GM21367 (cell line): ENCODE results near the gene NELFCD.
"Not testable (repeated sequence)": the region's sequence is repeated elsewhere in the genome, so short reads cannot be mapped to it uniquely, and the experiment has no call there.

Experiments used
- ATAC-seq: cut with Tn5 transposase; IDR thresholded peaks from one replicate; pipeline ENCODE4 v1.9.1; 2021; ENCODE audit not compliant: unreplicated experiment

Gene NELFCD

DNA sequence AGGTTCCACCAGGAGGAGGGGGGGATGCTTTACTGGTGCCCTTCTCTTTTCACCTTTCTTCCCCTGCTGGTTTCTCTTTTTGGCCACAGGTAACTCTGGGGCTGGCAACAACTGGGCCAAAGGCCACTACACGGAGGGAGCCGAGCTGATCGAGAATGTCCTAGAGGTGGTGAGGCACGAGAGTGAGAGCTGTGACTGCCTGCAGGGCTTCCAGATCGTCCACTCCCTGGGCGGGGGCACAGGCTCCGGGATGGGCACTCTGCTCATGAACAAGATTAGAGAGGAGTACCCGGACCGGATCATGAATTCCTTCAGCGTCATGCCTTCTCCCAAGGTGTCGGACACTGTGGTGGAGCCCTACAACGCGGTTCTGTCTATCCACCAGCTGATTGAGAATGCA is 42.6 kb downstream of the NELFCD start:
- ATAC-seq, result no peak

DNA sequence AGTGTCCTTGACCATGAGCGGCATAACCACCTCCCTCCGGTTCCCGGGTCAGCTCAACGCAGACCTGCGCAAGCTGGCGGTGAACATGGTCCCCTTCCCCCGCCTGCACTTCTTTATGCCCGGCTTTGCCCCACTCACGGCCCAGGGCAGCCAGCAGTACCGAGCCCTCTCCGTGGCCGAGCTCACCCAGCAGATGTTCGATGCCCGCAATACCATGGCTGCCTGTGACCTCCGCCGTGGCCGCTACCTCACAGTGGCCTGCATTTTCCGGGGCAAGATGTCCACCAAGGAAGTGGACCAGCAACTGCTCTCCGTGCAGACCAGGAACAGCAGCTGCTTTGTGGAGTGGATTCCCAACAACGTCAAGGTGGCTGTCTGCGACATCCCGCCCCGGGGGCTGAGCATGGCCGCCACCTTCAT is 43.1 kb downstream of the NELFCD start:
- no peak for ATAC-seq

DNA sequence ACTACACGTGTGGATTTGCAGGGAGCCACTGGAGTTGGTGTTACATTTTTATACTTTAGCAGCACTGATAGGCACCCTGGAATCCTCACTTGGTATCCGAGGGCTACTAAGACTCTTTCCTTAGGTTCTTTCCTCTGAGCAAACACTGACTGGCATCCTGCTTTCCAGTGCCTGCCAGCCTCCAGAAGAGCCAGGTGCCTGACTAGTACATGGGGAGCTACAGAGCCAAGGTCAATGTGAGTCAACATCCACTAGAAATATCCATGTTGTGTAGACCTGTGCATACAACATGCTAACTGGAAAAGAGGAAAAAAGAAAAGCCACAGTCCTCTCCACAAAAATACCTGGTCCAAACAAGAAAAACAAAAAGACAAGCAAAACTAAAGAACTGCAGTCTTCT is 44.0 kb downstream of the NELFCD start:
- no peak for ATAC-seq

DNA sequence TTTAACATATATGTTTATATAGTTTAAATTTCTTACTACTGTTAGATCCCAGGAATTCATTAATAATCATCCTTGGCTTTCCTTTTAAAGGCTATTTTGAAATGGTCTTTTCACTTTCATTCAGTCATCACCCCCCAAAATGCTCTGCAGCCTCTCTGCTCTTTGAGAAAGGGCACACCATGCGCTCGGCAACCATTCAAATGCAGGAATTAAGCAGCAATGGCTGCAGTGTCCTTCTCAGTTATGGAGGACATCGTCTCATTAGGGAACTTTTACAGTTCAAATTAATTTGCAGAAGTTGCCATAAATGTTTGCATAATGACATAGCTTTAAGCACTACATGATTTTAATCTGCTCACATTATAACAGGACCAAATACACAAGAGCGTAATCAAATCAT is 44.5 kb downstream of the NELFCD start:
- ATAC-seq, result no peak

DNA sequence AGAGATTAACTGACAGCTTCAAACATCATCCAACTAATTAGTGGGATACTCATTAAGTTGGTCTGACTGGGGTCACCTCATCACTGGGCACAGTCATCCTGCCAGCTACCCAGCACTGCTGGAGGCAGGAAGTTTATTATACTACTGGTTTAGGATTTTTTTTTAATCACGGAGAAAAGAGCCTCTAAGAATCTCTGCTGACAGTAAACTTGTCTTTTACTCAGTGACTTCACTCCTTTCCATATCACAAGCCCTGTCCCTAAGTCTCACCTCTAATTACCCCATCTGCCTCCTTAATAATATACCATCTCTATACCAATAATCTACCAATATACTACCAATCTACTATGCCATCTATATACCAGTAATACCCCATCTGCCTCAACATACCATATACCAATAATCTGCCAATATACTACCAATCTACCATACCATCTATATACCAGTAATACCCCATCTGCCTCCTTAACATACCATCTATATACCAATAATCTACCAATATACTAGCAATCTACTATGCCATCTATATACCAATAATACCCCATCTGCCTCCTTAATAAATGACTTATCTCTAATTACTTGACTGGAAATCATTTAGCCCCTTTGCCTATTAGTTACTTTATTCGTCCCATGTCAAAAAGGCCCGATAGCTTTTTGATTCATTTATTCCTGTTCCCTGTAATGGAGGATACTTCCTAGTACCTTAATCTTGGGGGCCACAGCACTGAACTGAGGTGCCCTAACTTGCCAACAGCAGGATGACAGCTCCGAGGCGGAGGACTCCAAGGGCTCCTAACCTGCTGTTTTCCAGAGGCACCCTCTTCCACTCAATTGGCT is 46.1 kb downstream of the NELFCD start:
- ATAC-seq, result no peak

DNA sequence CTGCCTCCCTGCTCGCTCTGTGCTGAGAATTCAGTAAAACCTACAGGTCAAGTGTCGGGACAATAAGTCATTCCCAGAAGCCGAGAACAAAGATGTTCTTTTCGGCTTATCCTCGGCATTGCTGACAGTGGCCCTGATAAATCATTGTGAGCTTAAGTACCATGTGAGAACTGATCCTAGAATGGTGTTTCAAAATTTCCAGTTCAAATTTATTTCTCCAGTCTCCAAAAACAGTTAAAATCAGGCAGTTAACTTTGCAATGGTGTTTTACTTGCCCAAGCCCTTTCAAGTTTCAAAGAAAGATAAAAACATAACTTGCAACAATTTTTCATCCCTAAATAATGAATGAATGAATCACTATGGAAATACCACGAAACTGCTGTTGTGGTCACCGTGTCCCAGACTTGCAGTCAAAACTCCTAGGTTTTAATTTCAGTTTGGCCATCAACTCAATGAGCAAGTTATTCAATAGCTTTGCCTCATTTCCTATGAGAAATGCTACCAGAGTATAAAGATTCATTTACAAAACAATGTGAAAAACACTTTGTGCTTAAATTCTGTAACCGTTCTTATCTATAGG is 46.8 kb downstream of the NELFCD start:
- ATAC-seq, result no peak

DNA sequence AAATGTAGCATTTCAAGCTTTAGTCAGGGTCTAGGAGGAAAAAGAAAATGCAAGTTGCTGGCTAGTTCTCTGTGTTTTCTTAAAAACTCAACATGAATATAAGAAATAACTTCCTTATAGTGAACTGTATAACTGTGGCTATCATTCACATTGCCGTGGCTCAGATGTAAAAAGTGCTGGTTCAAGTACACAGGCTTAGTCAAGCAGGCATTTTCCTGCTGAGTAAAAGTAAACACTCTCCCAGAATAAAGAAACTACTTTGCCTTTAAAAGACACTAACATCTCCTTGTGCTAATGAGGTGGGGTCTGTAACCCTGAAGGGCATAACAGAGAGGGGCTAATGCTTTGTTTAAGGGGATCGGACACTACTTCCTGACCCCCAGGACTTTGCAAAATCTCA is 47.8 kb downstream of the NELFCD start:
- ATAC-seq, result no peak

DNA sequence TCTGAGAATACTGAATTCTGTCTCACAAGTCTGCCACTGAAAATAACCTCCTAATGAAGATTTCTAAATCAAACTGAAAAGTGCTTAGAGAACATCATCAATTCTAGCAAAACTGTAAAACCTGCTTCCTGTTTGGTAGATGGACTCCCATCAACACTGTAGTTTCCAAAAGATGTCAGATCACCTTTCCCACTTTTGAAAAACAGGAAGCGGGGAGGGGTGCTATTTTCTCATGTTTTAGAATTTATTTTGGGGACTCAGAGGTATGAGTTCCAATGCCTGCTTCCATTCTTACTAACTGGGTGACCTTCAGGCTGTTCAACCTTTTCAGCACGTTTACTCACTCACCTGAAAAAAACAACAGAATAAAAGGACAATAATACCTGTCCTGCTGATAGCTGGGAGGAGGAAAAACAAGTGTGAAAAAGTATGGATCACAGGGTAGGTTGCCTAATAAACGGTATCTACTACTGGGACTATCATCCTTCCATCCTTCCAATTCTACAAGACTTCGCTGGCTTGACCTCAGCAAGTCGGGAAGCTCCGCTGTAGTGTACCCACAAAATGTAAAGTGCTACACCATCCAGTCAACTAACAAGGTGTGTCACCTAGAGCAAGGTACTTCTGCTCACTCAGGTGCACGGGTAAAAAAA is 50.0 kb downstream of the NELFCD start:
- ATAC-seq, result no peak

DNA sequence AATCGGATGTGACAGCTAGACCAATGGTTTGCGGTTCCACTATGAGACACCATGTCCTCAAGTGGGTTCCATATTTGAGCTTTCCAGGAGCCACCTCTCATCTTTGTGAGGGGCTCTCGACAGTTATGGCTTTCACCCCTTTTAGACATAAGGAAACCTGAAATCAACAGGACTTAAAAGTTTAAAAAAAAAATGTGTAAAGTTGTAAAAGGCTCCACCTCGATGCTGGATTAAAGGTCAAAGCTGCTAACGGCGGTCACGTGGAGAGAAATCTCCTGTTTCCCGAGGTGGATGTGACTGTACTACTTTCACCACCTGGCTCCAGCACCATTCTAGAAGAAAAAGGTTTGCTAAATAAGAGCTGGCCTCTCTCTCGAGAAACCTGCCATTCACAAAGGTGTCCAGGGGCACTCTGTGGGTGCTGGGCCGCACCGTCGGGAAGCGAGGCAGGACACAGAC is 50.5 kb downstream of the NELFCD start:
- ATAC-seq, result no peak

DNA sequence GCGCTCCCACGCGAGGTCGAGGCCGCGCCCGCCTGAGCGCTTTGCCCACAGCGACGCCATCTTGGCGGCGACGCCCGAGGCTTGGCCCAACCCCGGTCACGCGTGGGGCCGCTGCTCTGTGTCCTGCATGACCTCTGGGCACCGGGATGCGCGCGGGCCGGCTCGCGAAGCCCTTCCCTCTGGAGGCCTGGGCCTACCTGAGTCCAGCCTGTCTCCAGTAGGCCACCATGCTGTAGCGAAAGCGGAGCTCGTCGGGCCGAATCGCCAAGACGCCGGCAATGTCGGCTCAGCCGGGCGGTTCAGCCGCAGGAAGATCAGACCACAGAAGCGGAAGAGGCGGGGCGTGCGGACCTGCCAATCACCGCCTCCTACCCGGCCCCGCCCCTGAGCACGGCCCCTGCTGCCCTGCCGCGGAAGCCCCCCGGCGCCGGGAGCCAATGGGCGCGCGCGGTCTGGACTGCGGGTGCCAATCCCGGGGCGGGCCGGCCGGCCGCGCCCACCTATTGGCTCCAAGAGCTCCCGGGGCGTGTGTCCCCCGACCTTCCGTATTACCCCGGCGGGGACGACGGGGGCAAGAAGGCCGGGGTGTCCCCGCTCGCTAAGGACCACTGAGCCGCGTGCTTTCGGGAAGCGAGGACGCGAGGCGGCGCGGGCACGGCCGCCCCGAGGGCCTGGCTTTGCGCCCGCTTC is 51.1 kb downstream of the NELFCD start, which contains the start of gene ATP5F1E:
ATP5F1E (minus strand) TSS at position 313 of the 690 bp plus-strand sequence; CDS start at position 229, 84 bp downstream.
- ATAC-seq, result peak; percentile 89

DNA sequence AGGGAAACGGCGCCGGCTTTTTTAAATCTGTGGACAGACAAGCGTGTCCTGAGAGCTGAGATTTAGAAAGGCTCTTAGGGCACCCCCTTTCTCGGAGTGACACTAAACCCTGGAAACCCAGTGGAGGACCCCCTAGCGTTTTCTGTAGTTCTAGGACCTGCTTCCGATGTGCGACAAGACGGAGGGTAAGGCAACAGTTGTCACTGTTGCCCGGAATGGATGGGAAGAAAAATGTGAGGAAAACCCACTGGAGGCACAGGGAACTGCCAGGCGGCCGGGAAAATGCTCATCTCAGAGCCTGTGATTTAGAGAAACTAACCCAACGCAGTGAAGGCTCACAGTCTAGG is 51.6 kb downstream of the NELFCD start:
- ATAC-seq, result no peak

DNA sequence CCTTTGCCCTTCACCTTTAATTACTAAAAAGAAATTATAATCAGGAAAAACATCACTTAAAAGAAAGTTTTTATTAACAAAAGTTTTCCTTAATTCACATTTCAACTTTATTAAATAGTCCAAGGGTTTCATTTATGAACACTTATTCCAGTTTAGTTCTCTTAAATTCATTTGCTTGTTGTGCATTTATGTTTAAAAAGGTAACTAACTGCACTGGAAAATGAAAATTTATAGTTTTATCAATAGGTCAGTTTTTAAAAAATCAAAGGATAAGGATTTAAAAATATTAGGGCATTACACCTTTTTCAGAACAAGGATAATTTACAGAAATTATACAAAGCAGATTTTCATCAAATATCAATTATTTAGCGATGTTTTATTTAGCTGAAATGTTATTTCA is 52.0 kb downstream of the NELFCD start:
- no peak for ATAC-seq

DNA sequence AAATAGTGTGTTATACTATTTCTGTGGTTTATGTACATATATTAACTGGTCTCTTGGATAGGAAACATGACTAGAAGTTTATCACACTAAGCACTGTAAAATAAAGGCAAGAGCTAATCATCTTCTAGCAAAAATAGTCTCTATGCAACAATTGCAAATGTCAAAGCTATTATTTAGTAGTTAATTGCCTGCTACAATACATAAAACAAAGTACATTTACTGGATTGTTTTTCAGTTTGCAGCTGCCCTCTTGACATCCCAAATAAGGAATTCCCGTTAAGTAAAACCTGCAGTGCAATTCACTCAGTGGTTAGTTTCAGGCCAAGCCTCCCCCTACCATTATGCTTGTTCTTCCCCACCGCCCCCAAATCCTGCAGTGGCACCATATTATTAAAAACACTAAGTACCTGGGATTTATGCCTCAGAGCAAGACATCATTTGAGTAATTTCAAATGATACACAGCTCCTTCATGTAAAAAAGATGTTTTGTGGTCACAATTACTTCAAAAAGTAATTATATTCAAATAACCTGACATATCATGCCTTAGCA is 52.6 kb downstream of the NELFCD start:
- no peak for ATAC-seq

DNA sequence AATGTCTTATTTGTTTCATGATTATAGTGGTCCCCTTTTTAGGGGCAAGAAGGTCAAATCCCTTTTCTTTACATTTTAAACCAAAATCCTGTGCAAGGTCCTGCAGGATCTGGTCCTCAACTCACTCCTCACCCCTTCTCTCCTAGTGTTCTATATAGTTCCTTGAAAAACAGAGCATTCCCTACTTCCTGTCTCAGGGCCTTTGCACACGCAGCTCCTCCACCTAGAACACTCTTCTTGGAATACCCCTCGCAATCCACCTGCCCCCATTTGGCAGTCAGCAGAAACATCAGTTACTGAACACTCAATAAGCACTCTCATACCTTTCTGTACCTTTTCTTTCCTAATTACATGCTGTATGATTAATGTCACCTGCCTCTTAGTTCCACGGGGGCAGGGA is 54.3 kb downstream of the NELFCD start:
- ATAC-seq, result no peak

DNA sequence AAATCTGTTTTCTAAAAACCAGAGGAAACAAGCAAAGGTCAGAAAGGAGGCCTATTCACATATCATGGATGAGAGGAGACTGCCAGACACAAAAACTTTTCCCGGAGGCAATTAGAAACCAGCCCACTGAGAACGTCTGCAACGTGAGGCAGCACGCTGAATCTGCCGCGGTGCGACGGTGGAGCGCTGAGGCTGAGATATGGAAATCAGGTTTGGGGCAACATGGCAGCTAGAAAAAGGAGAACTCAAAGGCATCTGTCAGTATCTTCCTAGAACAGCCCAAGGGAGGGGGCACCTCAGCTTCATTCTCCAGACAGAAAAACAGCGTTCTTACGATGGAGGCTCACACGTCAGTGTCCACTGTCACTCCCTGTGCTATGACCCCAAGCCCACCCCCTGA is 56.3 kb downstream of the NELFCD start:
- no peak for ATAC-seq

DNA sequence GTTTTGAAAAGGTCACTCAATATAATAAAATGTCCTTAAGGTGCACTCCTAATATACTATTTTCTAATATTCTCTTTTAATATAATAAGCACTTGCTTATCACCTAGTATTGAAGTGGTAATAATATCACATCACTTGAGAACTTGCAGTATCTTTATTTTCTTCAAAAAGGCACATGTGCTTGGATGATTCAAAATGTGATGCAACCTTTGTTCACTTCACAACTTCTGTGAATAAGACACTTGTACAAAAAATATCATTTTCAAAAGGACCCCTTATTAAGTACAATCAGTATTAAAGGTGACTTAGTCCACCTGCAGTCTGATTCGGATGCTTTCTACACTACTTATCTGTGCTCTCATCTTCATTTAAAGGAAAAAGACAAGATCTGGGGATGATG is 58.2 kb downstream of the NELFCD start:
- no peak for ATAC-seq

DNA sequence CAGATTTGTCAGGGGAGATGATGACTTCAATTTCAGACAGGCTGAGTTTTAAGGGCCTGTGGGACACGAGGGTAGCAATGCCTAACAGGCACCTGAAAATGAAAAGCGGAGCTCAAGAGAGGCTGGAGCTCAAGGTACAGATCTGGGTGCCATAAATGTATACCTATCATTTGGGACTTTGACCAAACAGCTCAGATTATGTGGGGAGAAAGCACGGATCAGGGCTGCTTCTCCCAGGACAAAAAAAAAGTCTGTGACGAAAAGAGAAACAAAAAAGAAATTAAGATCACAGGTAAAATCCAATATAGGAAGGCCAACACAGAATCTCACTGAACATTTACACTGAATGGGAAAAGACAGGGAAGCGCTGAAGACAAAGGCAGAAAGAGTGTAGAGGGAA is 59.6 kb downstream of the NELFCD start:
- ATAC-seq, result no peak

DNA sequence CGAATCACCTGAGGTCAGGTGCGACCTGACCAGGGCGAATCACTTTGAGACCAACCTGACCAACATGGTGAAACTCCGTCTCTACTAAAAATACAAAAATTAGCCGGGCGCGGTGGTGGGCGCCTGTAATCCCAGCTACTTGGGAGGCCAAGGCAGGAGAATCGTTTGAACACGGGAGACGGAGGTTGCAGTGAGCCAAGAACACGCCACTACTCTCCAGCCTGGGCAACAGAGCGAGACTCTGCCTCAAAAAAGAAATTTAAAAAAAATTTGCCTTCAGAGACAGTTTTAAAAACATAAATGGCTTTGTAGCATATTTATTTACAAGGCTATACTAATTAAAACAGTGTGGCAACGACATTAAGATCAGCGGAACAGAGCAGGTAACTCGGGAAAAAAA is 60.4 kb downstream of the NELFCD start:
- not testable (repeated sequence) for ATAC-seq

DNA sequence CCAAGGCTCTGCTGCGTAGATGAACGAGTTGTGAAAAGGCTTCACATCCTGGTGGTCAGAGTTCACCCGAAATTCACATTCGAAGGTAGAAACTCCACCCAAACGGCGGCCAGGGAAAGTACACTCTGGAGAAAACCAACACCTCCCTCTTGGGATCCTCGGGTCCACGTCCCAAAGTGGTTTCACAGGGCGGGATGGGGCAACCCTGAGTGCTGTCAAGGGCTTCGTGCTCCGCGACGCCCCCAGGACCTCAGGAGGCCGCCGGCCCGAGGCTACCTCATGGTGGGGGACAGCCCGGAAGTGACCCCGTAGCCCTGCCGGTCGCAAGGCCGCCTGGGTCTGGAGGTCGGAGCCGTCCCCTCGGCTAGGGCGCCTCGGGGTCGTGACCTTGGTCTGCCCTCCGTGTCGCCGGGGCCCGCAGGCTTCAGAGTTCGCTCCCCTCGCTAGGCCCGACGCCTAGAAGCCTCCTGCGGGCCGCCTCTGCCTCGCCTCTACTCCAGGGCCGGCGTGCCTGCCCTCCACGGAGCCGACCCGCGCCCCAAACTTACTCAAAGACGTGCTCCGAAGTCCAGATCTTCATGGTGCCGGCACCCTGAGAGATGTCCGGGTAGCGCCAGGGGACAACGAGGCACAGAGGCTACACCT is 61.2 kb downstream of the NELFCD start, which contains the start of gene PRELID3B:
PRELID3B (minus strand) TSS at position 636 of the 645 bp plus-strand sequence; CDS start at position 580, 56 bp downstream.
- ATAC-seq, result peak; percentile 25

DNA sequence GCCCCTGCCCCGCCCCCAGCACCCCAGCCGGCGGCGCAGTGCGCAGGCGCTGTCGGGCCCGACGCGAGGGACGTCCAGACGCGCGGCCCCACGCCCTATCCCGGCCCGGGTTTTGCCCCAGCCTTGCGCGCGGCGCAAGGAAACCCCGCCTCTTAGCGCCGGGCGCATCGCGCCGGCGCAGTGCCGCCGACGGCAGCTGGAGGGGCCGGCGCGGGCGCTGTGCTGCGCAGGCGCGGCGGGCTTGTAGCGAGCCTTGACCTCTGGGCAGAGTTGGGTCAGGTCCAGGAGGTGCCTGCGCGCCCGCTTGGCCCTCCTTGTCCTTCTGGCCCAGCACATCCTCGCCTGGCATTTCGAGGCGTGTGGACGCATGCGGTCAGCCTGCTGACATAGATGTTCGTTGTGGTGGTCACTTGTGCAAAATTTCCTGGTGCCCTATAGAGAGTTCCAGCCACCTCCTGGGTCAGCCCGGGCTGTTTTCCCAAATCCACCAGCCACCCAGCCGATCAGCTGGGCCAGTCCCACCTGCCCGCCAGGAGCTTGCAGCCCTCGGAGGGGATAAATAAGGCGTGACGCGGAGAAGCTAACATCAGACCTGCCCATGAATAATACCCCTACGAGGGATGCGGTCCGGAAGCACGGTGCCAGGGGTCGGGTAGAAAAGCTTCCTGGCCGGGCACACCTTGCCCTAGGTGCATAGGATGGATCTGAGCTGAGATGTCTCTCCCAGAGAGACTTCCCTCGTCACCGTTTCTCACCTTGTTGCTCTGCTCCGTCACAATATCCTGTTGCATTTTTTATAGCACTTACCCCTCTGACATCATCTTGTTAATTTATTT is 62.0 kb downstream of the NELFCD start:
- peak; percentile 84 for ATAC-seq
